ENCODE data around the gene CRB3. TPM values are rescaled to one million over a fixed set of nuclear protein-coding genes. Genes with fewer than 3 reads are reported as not detected.
A peak's percentile ranks its signal among the peaks of the same experiment; 100 is the strongest.

CRB3 gene
- total and polyA plus RNA-seq, 11 donors = 0.28 to 1.6 (median 0.46) TPM; not detected in 7

- peaks cover 3 to 29% (median 16%) of the 10 kb centered on the region in 9 donors for H3K36me3 ChIP-seq
- intact Hi-C loops (cut with DNase I) = no loop called here
- peaks cover 0 to 21% (median 9%) of the 10 kb centered on the region in 12 donors for H3K9me3 ChIP-seq
- H3K27ac ChIP-seq = peak overlapping the region in 2 of 12 donors; percentile 75 to 84
- peaks cover 0 to 7% (median 0%) of the 10 kb centered on the region in 9 donors for H3K27me3 ChIP-seq
- H3K4me3 ChIP-seq = peak overlapping the region in 9 of 12 donors; percentile 69 to 89 (median 77)
- ATAC-seq = no peak
- DNase-seq = no peak
- 75 to 83% (median 79%) methylated on average over 15 to 17 of the region's 17 CpGs for WGBS, 4 donors
- no peak for TF ChIP-seq POLR2A (IDR thresholded peaks at IDR 0.05)
- no peak for TF ChIP-seq CTCF (IDR thresholded peaks at IDR 0.05)
- peaks cover 0 to 26% (median 8%) of the 10 kb centered on the region in 12 donors for H3K4me1 ChIP-seq
These were observed 5.9 kb upstream of the CRB3 start for GRCh38 chr19:6457958-6458694.

- Histone ChIP-seq H3K9me3 (peaks cover 0 to 15% (median 7%) of the 10 kb centered on the region in 12 donors), H3K4me3 (peak overlapping the region; percentile 32 to 89 (median 78)), H3K27me3 (peaks cover 4 to 13% (median 6%) of the 10 kb centered on the region in 9 donors), H3K27ac (peak overlapping the region in 10 of 12 donors; percentile 24 to 91 (median 72)), H3K4me1 (peaks cover 0 to 26% (median 8%) of the 10 kb centered on the region in 12 donors), H3K36me3 (peaks cover 2 to 24% (median 12%) of the 10 kb centered on the region in 9 donors)
- 39 to 47% (median 40%) methylated on average over 16 of the region's 16 CpGs for WGBS, 4 donors
- DNase-seq (peak in 1 of 5 donors; percentile 36), ATAC-seq (no peak)
- intact Hi-C loops (cut with DNase I) = no loop called here
- TF ChIP-seq CTCF (IDR thresholded peaks at IDR 0.05) (no peak), POLR2A (IDR thresholded peaks at IDR 0.05) (no peak)
These were observed 5.3 kb upstream of the CRB3 start for GRCh38 chr19:6458695-6459261.

- H3K36me3 ChIP-seq = peaks cover 0 to 17% (median 6%) of the 10 kb centered on the region in 9 donors
- DNase-seq (peak; percentile 62 to 86 (median 76)), ATAC-seq (peak; percentile 56 to 80 (median 78))
- 1 to 7% (median 1%) methylated on average over 14 to 70 of the region's 70 CpGs for WGBS, 4 donors
- H3K4me1 ChIP-seq = peaks cover 0 to 32% (median 8%) of the 10 kb centered on the region in 12 donors
- TF ChIP-seq CTCF (IDR thresholded peaks at IDR 0.05) = no peak
- no peak for TF ChIP-seq POLR2A (IDR thresholded peaks at IDR 0.05)
- peak within 1 kb of the TSS; percentile 32 to 89 (median 78) for H3K4me3 ChIP-seq
- intact Hi-C loops (cut with DNase I) = loop anchor here in 1 of 10 donors (1.0 kb wide), 1 partner anchor 34 kb away; no protein-coding TSS in a partner anchor
- H3K27me3 ChIP-seq = peaks cover 11 to 20% (median 13%) of the 10 kb centered on the region in 9 donors
- peaks cover 0 to 8% (median under 1%) of the 10 kb centered on the region in 12 donors for H3K9me3 ChIP-seq
- peak within 1 kb of the TSS in 11 of 12 donors; percentile 55 to 91 (median 75) for H3K27ac ChIP-seq
These were observed 4.6 kb upstream of the CRB3 start, which contains the start of gene SLC25A23 for GRCh38 chr19:6459262-6460098. Gene SLC25A23, minus strand, starts transcription at chr19:6459792. Its CDS starts 164 bp downstream, at chr19:6459628.
